OCI-M2 (cell line): Measurements from ENCODE around the gene SATB1.

Experiments
- DNase-seq: peaks from one replicate; lab custom pipeline; 2025; ENCODE audit not compliant: unreplicated experiment; lab: John Stamatoyannopoulos, UW

Gene SATB1

GRCh38 chr3:18402239-18402799, 22.8 kb downstream of the SATB1 start:
- DNase-seq = no peak

GRCh38 chr3:18401300-18401961, 23.7 kb downstream of the SATB1 start:
- no peak for DNase-seq

- no peak for DNase-seq
Observed at GRCh38 chr3:18398448-18398847, 26.7 kb downstream of the SATB1 start.

GRCh38 chr3:18396428-18396827, 28.7 kb downstream of the SATB1 start:
- DNase-seq = no peak

- no peak for DNase-seq
Observed at GRCh38 chr3:18394384-18394995, 30.6 kb downstream of the SATB1 start.

GRCh38 chr3:18393906-18394305, 31.2 kb downstream of the SATB1 start:
- no peak for DNase-seq

GRCh38 chr3:18390024-18390660, 35.0 kb downstream of the SATB1 start:
- no peak for DNase-seq

- no peak for DNase-seq
Observed at GRCh38 chr3:18389108-18389733, 35.9 kb downstream of the SATB1 start.

- DNase-seq = no peak
Observed at GRCh38 chr3:18386274-18386890, 38.8 kb downstream of the SATB1 start.

- no peak for DNase-seq
Observed at GRCh38 chr3:18385706-18386105, 39.4 kb downstream of the SATB1 start.

- DNase-seq = no peak
Observed at GRCh38 chr3:18382760-18383369, 42.3 kb downstream of the SATB1 start.

GRCh38 chr3:18379647-18380046, 45.5 kb downstream of the SATB1 start:
- no peak for DNase-seq

- DNase-seq = no peak
Observed at GRCh38 chr3:18378218-18378617, 46.9 kb downstream of the SATB1 start.

- DNase-seq = no peak
Observed at GRCh38 chr3:18376682-18377081, 48.5 kb downstream of the SATB1 start.

GRCh38 chr3:18372786-18373405, 52.2 kb downstream of the SATB1 start:
- no peak for DNase-seq

- DNase-seq = no peak
Observed at GRCh38 chr3:18370672-18371071, 54.5 kb downstream of the SATB1 start.

- no peak for DNase-seq
Observed at GRCh38 chr3:18369551-18370185, 55.5 kb downstream of the SATB1 start.

GRCh38 chr3:18366258-18366657, 58.9 kb downstream of the SATB1 start:
- DNase-seq = no peak

- no peak for DNase-seq
Observed at GRCh38 chr3:18363338-18363737, 61.8 kb downstream of the SATB1 start.

GRCh38 chr3:18357747-18358146, 67.4 kb downstream of the SATB1 start:
- DNase-seq = no peak
